GM12864 (cell line): ENCODE data around the gene ATG9B.

ENCODE experiments used
- DNase-seq: peaks from one replicate; pipeline ENCODE4 v3.0.0-alpha.2; 2011; ENCODE audit warnings: low read depth
- H3K4me3 ChIP-seq: 2 replicates; pipeline ENCODE4 v1.5.1; 2011; ENCODE audit warnings: mild to moderate bottlenecking, low read depth, low read length, control low read depth
- CTCF ChIP-seq: IDR thresholded peaks from 2 replicates; pipeline ENCODE4 v1.5.1; 2011; ENCODE audit warnings: low read depth, mild to moderate bottlenecking, moderate library complexity, low read length, control low read depth, inconsistent platforms; ENCODE audit errors: missing control alignments

ATG9B gene

GRCh38 chr7:151068069-151068773 lies 43.9 kb upstream of the ATG9B start:
- DNase-seq: no peak
- no peak for TF ChIP-seq CTCF
- H3K4me3 ChIP-seq: no peak overlapping the region

- no peak overlapping the region for H3K4me3 ChIP-seq
- no peak for TF ChIP-seq CTCF
These were observed 42.1 kb upstream of the ATG9B start for GRCh38 chr7:151066273-151066974.

GRCh38 chr7:151065516-151065915 lies 41.2 kb upstream of the ATG9B start:
- no peak overlapping the region for H3K4me3 ChIP-seq
- no peak for TF ChIP-seq CTCF
- DNase-seq: no peak

More at GRCh38 chr7:151066273-151066974, 42.1 kb upstream of the ATG9B start:
- DNase-seq: no peak

GRCh38 chr7:151064993-151065392 lies 40.7 kb upstream of the ATG9B start:
- DNase-seq: no peak
- H3K4me3 ChIP-seq: no peak overlapping the region
- no peak for TF ChIP-seq CTCF

- no peak for DNase-seq
- no peak for TF ChIP-seq CTCF
- no peak overlapping the region for H3K4me3 ChIP-seq
These were observed 40.2 kb upstream of the ATG9B start for GRCh38 chr7:151064454-151064853.

GRCh38 chr7:151063212-151063561 lies 38.9 kb upstream of the ATG9B start:
- DNase-seq: no peak
- no peak for TF ChIP-seq CTCF
- H3K4me3 ChIP-seq: no peak overlapping the region
